ENCODE results near the gene DTNBP1.

The DTNBP1 gene

DNA sequence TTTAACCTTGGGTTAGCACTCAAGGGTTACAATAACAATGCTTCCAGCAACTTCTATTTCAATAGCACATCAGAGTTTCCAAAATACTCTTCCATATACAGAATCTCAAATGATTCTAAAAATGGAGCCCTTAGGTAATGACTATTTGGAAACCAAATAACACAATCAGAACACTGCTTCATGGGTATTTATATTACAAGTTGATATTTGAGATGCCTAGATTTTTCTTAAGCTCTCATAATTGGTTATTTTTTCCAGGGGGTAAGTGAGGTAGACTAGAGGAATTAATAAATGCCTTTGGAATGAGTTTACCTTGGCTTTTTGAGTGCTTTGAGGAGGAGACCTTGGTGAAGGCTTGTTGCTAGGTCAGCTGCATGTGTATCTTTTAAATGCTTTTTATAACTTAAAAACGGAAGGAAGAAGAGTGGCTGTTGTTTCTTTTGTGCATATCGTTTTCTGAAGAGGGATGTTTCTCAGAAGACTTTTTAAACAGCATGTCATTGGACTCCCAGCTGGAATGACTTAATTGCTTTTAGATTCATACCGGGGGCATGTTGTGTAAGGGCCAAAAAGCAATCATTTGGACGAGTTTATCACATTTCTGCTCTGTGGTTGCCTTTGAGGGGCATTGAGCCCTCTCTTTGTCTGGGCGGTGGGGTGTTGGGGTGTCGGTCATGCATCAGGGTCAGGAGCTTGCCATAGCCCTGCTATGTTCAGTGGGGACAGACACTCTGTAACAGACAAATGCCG, 186.0 kb downstream of the DTNBP1 start:
- DNase-seq, result peak; percentile 25

DNA sequence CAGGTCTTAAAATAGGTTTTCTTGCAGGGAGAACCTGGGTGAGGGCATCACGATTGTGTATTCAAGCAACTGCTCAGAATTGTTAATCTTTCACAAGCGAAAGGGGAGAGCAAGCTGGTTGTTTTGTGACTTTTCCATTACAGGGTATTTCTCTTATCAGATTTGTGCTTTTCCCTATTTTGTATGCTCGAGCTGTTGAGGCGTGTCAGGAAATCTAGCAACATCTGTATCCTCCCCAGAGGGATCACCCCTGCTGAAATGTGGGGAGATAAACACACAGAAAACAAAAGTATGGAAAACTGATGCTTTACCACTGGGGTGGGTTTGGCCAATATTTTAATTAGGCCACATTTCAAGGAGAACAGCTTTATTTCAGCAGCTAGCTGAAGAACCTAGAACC, 187.0 kb downstream of the DTNBP1 start:
- DNase-seq, result no peak

DNA sequence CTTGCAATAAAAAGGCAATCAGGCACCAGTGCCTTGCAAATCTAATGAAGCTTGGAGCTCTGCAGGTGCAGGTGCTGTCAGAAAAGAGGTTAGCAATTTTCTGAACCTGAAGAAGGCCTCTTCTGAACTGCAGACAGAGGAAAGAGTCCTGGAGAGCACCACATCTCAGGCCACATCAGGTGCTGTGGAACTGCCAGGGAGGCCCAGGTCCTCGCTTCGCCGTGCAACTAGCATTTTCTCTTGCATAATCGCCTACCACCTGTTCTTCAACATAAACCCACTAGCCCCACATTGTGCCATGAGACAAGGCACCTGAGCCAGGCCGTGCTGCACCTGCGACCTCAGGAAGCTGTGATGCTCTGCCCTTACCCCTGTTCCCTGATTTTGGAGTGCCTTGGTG, 187.6 kb downstream of the DTNBP1 start:
- DNase-seq, result no peak

DNA sequence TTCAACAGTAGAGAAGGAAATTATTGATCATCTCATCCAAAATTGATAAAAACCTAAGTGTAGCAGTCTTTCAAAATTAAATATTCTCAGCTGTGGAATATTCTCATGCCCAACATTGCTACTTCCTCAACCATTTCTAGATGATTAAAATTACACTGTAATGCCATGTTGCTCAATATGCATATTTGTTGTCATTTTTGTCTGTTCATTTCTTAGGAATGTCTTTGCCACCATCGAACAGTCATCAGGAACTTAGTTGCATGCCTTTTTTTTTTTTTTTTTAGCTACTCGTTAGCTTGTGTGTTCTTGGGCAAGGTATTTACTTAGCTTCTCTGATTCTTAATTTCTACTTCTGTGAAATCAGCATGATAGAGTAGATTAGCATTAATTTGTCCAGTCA, 188.6 kb downstream of the DTNBP1 start:
- peak; percentile 63 for DNase-seq

DNA sequence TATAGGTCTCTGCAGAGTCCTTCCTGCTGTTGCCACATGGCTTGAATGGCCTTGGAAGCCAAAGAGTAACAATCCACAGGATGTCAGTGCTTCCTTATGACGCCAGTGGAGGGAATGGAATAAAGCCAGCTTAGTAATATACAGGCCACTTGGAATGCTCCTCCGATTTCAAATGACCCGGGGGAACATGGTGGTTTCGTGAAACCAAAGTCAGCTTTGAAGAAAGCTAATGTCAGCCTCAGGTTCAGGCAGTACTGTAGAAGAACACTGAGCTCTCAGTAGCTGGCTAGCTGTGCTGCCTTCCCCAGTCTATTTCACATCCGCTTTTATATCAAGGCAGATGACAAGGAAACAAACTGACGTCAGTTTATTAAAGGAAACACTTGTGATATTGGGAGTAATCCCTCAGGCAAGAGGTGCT, 189.1 kb downstream of the DTNBP1 start:
- DNase-seq, result peak; percentile 46

DNA sequence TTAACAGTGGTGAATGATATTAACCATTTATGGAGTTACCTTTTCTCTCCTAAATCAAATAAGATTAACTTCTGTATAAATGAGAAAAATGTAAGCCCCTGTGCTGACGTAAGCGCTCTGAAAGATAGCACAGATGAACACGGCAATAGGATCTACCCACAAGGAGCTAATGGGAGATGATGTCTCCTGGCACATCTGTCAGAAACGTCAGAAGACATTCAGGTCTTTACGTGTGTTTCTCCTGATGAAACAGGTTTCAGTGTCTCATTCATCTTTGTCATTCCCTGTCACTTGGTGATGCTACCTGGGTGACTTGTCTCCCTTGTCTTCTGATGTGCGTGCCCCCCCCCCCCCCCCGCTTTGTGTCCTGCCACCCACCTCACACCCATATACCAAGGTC, 189.7 kb downstream of the DTNBP1 start:
- no peak for DNase-seq
